ENCODE data around the gene XKR3. TPM values are rescaled to one million over a fixed set of nuclear protein-coding genes. Genes with fewer than 3 reads are reported as not detected.

The XKR3 gene
- not detected in 2 replicates for total RNA-seq

GRCh38 chr22:16824716-16825687 lies at the start of gene XKR3:
Gene XKR3 (minus strand): TSS chr22:16825411. CDS start chr22:16808073, 17,338 bp downstream.

Other genes with a start within 250 kb of the XKR3 start
- gene CCT8L2, start 232.6 kb downstream of the XKR3 start, total RNA-seq = not detected in 2 replicates
- not detected in 2 replicates for gene GAB4, start 182.8 kb upstream of the XKR3 start, total RNA-seq

All from bronchus fibroblast of lung (primary cell).